ENCODE results near the gene TRIM50.
"Not testable (repeated sequence)": the region's sequence is repeated elsewhere in the genome, so short reads cannot be mapped to it uniquely, and the experiment has no call there.

Gene TRIM50

DNA sequence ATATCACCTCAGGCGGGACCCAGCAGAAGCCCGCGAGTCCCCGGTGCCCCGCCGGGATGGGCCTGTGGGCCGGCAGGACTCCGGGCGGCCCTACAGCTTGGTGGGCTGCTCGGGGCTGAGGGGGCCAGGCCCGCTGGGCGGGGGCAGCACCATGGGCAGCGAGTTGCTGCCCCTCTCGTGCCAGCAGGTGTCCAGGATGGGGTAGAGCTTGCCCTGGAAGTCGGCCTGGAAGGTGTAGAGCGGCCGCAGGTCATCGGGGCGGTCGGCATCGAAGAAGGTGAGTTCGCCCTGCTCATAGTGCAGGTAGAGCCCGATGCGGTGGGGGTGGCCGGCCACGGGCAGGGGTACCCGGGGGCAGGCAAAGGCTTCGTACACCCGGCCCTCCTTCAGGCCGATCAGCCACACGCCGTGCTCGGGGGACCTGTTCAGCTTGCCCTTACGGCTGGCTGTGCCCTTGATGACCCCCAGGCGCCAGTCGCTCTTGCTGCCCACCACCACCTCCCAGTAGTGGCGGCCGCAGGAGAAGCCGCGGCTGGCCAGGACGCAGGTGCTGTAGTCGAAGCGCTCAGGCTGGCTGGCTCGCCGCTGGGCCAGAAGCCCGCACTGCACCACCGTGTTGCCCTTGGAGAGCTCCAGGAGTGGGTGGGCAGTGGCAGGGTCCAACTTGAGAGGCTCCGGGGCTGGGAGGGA lies 14.9 kb downstream of the TRIM50 start:
- no peak for DNase-seq

DNA sequence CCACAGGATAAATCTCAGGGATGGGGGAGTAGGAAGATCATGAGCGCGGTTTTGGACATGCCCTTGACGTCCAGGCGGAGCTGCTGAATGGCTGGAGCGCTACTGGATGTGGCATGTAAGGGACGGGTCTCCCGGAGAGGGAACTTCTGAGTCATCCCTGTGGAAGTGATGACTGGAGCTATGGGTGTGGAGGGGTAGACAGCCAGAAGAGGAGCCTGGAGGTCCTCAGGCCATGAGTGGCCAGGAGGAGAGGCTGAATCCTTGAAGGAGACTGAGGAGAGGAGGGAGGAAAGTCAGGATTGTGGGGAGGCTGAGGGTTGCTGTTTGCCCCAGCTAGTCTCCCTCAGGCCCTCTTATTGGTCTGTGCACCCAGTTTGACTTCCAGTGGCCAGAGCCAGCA lies 16.5 kb downstream of the TRIM50 start:
- DNase-seq = not testable (repeated sequence)

DNA sequence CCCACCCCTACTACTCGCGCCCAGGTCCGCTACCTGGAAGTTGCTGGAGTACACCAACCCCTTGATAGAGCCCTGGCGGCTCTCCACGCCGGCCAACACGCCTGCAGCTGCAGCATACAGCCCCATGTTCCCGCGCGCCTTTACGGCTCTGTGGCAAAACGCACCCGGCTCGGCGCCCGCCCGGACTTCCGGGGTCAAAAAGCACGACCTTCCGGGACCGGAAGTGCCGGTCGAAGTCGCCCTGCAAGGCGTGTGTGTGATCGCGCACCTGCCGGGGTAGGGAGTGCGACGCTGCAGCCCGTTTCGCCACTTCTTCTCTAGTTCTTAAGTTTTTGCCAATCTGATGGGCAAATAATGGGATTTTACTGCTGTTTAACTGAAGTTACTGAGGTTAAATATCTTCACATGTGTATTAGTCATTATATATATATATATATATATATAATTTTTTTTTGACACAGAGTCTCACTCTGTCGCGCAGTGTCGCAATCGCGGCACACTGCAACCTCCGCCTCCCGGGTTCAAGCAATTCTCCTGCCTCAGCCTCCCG lies 19.1 kb downstream of the TRIM50 start, which contains the start of gene NSUN5:
Gene NSUN5 (minus strand): TSS at position 162 of the 550 bp plus-strand sequence. CDS start 36 bp downstream, at position 126.
- DNase-seq = peak; percentile 82

DNA sequence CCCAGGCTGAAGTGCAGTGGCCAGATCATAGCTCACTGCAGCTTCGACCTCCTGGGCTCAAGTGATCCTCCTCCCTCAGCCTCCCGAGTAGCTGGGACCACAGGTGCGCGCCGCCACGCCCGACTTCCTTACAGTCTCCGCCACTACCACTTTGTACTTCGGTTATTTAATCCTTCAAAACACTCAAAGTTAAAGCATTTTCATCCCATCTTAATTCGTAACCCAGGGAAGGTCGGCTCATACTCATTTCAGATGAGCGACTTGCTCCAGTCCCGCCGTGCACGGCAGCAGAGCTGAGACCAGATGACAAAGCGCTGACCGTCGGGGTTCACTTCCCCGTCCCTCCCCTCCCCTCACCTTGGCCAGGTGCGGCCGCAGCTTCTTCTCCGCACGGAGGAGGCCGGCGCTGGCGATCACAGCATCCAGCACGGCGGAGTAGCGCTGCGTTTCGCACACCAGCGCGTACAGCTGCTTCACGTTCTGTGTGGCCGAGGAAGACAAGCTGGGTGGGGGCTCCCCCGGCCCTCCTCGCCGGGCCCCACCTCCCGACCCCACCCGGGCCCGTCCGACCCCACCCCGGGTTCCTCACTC lies 19.7 kb downstream of the TRIM50 start:
- DNase-seq = no peak

DNA sequence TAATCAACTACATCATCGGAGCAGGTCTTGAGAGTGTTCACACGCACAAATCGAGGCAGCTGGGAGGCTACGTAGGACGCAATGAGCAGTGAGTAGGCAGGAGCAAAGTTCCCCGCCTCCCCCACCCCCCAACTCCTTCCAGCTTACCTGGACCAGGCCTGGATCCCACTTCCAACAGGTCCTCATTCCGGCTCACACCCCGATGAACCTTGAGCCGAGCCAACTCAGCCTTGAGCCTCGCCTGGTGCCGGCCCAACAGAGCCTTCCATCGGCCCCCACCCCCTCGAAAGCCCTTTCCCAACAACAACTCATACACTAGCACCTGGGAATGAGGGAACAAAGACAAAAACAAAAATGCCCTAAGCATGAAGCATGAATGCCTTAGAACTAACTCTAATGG lies 20.4 kb downstream of the TRIM50 start:
- no peak for DNase-seq

DNA sequence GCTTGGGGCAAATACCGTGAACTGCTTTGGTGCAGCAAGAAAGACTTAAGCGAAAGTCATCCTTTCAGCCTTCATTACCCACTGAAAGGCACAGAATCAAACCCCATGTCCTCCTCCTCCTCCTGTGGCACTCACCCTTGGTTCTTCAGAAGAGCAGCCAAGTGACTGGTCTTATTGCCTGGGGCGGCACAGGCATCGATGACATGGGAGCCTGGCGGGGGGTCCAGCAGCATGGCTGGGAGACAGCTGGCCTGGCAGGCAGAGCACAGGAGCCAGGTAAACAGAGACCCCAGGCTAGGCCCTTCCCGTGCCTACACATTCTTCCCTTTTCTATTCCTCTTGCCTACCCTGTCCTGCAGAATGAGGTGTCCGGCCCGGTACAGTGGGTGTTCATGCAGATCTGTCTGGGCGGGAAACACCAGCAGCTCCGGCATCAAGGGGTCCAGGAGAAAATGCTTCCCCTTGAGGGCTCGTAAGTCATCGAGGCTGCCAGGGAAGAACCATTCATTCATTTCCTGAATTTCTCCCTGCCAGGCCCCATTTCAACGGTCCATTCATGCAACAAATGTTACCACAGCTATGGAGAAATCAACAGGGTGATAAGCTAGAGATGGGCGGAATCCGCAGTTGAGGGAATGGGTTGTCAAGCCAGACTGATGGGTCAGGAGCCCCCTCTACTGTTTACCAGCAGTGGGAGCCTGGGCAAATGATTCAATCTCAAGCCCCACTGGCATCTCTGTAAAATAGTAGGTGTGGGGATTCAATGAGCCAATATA lies 23.1 kb downstream of the TRIM50 start:
- DNase-seq = not testable (repeated sequence)

DNA sequence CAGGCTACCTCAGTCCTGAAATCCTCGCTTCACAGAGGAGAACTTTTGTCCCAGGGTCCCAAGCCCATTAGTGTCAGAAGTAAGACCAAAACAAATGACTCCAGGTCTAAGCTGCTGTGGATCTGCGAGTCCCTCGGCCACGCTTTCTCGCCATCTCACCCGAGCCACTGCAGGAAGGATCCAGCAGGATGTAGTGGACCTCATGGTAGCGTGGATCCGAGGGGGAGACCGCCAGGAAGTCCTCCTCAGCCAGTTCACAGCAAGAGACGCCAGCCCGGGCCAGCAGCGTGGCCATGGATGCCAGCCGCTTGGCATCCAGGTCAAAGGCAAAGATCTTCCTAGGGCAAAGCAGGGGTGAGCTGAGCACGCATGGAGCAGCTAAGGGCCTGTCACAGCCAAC lies 23.8 kb downstream of the TRIM50 start:
- no peak for DNase-seq

DNA sequence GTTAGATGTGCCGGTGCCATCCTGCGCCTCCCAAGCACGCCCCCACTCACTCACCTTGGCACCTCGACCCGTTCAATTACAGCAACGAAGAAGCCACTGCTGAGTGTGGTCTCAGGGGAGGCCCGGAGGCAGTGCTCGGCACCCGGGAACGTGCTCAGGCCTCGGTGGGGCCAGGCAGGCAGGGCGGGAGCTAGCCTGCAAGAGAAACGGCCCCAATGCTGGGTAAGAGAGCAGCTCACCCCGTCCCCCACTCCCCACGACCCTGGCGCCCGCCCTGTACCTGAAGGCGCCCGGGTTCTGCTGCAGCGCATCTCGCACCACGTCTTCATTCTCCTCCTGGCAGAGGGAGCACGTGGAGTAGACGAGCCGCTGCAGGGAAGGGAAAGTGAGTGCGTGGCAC lies 24.3 kb downstream of the TRIM50 start:
- DNase-seq = no peak

DNA sequence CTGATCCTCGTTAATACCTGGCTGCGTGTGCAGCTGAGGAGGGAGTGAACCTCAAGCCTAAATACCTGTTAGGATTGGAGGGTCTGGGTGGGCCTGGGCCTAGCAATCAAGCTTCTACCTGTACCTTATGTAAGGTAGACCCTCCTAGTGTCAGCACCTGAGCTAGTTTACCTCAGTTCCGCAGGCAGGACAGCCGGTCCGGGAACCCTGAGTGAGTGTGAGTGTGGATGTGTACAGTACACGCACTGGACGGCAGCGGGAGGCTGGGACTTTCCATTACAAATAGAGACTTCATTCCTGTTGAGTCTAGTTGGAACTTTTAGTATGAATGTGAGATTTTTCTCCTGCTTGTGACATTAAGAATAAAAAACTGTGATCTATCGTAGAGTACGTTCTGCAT lies 25.0 kb downstream of the TRIM50 start:
- not testable (repeated sequence) for DNase-seq

DNA sequence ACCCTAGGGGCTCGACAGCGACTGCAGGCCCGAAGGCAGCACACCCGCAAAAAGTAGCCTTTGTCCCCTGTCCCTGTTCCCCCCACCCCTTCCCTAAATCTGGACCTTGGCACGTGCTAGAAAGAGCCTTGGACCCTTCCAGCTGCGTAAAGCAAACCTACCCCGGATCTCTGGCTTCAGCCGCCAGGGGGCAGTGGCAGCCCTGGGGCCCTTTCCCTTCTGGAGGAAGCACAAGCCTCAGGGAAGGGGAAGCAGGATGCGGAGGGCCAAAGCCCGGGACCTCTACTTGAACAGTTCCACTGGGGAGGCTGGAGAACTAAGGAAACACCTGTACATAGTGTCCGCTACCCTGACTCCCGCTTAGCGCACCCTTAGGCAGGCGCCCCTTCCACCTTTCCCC lies 26.8 kb downstream of the TRIM50 start:
- not testable (repeated sequence) for DNase-seq

DNA sequence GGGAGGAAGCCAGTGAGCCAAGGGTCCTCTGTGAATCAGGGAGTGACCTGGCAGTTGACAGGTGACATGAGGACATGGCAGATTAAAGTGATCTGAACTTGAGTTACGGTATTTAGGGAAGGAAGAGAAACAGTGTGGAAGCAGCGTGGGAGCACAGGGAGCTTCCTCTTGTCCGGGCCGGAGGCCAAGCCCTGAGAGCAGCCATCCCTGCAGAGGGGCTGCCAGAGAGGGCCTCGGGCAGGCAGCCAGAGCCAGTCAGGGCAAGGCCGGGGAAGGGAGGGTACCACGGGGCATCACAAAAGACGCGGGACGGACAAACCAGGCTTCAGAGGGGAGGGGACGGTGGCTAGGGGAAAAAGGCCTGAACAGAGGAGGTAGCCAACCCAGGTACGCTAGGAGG lies 28.1 kb downstream of the TRIM50 start:
- not testable (repeated sequence) for DNase-seq

DNA sequence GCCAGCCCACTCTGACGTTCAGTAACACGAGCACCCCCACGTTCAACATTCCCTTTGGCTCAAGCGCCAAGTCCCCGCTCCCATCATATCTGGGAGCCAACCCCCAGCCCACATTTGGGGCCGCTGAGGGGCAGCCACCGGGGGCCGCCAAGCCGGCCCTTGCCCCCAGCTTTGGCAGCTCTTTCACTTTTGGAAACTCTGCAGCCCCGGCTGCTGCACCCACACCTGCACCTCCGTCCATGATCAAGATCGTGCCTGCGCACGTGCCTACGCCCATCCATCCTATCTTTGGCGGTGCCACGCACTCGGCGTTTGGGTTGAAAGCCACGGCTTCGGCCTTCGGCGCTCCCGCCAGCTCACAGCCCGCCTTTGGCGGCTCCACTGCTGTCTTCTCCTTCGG lies 30.2 kb downstream of the TRIM50 start:
- DNase-seq = not testable (repeated sequence)

DNA sequence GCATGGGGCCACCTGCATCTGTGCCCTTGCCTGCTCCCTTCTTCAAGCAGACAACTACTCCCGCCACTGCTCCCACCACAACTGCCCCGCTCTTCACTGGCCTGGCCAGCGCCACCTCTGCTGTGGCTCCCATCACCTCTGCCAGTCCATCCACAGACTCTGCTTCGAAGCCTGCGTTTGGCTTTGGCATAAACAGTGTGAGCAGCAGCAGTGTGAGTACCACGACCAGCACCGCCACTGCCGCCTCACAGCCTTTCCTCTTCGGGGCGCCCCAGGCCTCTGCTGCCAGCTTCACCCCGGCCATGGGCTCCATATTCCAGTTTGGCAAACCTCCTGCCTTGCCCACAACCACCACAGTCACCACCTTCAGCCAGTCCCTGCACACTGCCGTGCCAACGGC lies 30.6 kb downstream of the TRIM50 start:
- not testable (repeated sequence) for DNase-seq

DNA sequence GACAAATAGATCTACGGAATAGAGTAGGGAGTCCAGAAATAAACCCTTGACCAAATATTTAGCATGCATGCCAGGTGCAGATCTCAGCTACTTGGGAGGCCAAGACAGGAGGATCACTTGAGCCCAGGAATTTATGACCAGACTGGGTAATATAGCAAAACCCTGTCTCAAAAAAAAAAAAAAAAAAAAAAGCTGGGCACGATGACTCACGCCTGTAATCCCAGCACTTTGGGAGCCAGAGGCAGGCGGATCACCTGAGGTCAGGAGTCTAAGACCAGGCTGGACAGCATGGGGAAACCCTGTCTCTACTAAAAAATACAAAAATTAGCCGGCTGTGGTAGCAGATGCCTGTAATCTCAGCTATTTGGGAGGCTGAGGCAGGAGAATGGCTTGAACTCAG lies 50.7 kb downstream of the TRIM50 start:
- DNase-seq = not testable (repeated sequence)

DNA sequence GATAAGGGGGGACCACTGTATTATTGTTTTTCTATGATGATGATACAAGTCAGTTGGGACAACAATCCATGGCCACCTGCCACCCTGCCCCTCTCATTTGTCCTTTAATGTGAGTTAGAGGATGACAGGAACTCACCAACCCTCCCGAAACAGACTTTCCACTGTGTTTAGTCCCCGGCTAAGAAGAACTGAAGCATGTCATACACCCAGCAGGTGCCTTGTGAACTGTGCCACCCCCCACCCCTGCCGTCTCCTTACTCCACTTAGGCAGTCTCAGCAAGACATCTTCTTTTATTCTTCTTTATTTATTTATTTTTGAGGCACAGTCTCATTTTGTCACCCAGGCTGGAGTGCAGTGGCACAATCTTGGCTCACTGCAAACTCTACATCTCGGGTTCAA lies 60.1 kb downstream of the TRIM50 start:
- DNase-seq = not testable (repeated sequence)

DNA sequence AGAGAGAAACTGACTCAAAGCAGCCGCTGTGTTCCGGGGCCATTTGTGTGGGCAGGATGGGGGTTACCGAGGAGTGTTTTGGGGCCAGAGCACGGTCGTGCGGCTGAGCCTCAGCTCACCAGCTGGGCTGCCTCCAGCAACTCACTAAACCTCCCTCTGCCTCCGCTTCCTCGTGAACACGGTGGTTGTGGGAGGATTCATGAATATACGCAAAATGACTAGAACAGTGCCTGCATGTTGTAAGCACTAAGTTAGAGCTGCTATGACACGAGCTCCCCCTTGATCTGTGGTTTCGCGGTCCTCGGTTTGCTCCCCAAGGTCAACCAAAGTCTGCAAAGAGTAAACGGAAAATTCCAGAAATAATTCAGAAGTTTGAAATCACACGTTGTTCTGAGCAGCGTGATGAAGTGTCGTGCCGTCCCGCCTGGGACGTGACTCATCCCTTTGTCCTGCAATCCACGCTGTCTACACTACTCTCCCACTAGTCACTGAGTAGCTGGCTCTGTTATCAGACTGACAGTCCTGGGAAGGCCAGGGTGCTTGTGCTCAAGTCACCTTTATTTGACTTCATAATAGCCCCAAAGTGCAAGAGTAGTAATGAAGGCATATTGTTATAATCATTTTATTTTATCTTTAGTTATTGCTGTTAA lies 61.0 kb downstream of the TRIM50 start:
- not testable (repeated sequence) for DNase-seq

Data from effector CD4-positive, alpha-beta T cell (primary cell).